HL-60/S4 (cell line): ENCODE data around the gene GPC3.
"Not testable (repeated sequence)": the region's sequence is repeated elsewhere in the genome, so short reads cannot be mapped to it uniquely, and the experiment has no call there.

Experiments used
- in situ Hi-C: fragments of 300-500 bp; cut with MboI; formaldehyde crosslinking; loops from 2 replicates; pipeline ENCODE4 v1.14.3; 2022; ENCODE audit warnings: low sequenced_read_pairs

GPC3 gene

GRCh38 chrX:133792198-133792953 is 193.0 kb downstream of the GPC3 start:
- in situ Hi-C loops = no loop called here

GRCh38 chrX:133789829-133790228 is 195.6 kb downstream of the GPC3 start:
- in situ Hi-C loops = no loop called here

GRCh38 chrX:133786382-133786781 is 199.0 kb downstream of the GPC3 start:
- in situ Hi-C loops = no loop called here

GRCh38 chrX:133783274-133783673 is 202.1 kb downstream of the GPC3 start:
- in situ Hi-C loops = no loop called here

GRCh38 chrX:133781174-133781573 is 204.2 kb downstream of the GPC3 start:
- in situ Hi-C loops = no loop called here

GRCh38 chrX:133776072-133776471 is 209.3 kb downstream of the GPC3 start:
- in situ Hi-C loops = no loop called here

- in situ Hi-C loops = no loop called here
Measured at GRCh38 chrX:133774807-133775206, 210.6 kb downstream of the GPC3 start.

- in situ Hi-C loops = no loop called here
Measured at GRCh38 chrX:133771086-133771646, 214.2 kb downstream of the GPC3 start.

- in situ Hi-C loops = not testable (repeated sequence)
Measured at GRCh38 chrX:133762976-133763548, 222.3 kb downstream of the GPC3 start.

- in situ Hi-C loops = no loop called here
Measured at GRCh38 chrX:133754657-133755056, 230.7 kb downstream of the GPC3 start.

GRCh38 chrX:133749951-133750350 is 235.4 kb downstream of the GPC3 start:
- in situ Hi-C loops = no loop called here

GRCh38 chrX:133749370-133749769 is 236.0 kb downstream of the GPC3 start:
- in situ Hi-C loops = no loop called here

- in situ Hi-C loops = no loop called here
Measured at GRCh38 chrX:133747196-133747595, 238.2 kb downstream of the GPC3 start.

- in situ Hi-C loops = no loop called here
Measured at GRCh38 chrX:133746593-133746992, 238.8 kb downstream of the GPC3 start.

GRCh38 chrX:133745349-133745748 is 240.0 kb downstream of the GPC3 start:
- in situ Hi-C loops = no loop called here

- in situ Hi-C loops = no loop called here
Measured at GRCh38 chrX:133742602-133743305, 242.6 kb downstream of the GPC3 start.

GRCh38 chrX:133741303-133741702 is 244.1 kb downstream of the GPC3 start:
- in situ Hi-C loops = no loop called here

- in situ Hi-C loops = no loop called here
Measured at GRCh38 chrX:133726642-133727041, 258.8 kb downstream of the GPC3 start.

- in situ Hi-C loops = no loop called here
Measured at GRCh38 chrX:133726211-133726630, 259.2 kb downstream of the GPC3 start.

GRCh38 chrX:133723930-133724329 is 261.5 kb downstream of the GPC3 start:
- in situ Hi-C loops = no loop called here

GRCh38 chrX:133722756-133723155 is 262.6 kb downstream of the GPC3 start:
- in situ Hi-C loops = no loop called here

- in situ Hi-C loops = not testable (repeated sequence)
Measured at GRCh38 chrX:133720269-133720668, 265.1 kb downstream of the GPC3 start.
